ENCODE data around the gene PKD1. TPM values are rescaled to one million over a fixed set of nuclear protein-coding genes. Genes with fewer than 3 reads are reported as not detected.

Gene PKD1
- total RNA-seq, 2 donors from 2014 or later: 78.9 to 237 TPM

DNA sequence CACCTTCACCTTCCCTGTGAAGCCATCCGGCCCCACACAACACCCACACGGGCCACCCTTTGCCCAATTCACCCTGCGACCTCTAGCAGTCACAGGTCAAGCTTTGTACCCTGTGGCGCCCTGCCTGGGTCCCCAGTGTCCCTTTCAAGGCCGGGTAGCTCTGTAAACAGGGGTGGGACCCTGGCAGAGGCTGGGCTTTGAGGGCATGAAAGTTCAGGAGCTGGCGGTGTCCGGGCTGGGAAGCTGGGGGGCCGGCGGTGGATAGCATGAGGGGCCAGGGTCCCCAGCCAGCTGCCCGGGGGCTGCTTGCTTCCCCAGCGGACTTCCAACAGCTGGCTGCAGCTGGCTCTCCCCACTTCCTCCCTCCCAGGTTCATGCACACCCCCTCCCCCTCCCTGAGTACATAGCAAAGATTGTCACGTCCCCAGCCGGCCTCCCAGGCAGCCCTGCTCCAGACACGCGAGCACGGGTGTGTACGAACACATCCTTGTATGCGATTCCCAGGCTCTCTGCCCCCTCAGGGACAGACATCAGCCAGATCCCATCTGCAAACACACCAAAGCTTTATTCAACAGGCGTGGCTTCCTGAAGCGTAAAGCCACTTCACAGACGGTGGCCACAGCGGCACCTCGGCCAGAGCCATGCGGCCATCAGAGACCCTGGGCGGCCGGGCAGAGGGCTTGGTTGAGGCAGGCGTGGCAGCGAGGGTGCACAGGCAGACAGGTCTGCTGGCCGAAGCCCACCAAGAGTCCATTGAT lies 96.2 kb downstream of the PKD1 start:
- peak in 3 of 4 donors; percentile 60 to 77 (median 64) for DNase-seq
- TF ChIP-seq CTCF (IDR thresholded peaks at IDR 0.05): no peak
- TF ChIP-seq POLR2A (IDR thresholded peaks at IDR 0.05): no peak
- Histone ChIP-seq H3K4me3 (no peak overlapping the region), H3K9me3 (no peaks in the 10 kb centered on the region), H3K4me1 (peaks cover 37% of the 10 kb centered on the region), H3K36me3 (replicated peaks in 1 of 2; ENCODE audit: insufficient read depth in 1 of 2, low read depth in 2 of 2) (no peaks in the 10 kb centered on the region), H3K27me3 (no peaks in the 10 kb centered on the region), H3K27ac (peak overlapping the region in 2 of 4 donors; percentile 55 to 62)
- peak; percentile 43 for ATAC-seq
- intact Hi-C loops (cut with DNase I): no loop called here
- WGBS, 2 donors: 69 to 75% methylated on average over 18 to 26 of the region's 29 CpGs

MicroRNAs encoded within 50 kb of the gene (microRNA counts, 767-probe panel; counts per million panel counts)
- microRNA hsa-miR-1225-3p: 0 to 736 counts per million in 2 donors
- microRNA hsa-miR-1225-5p: 0 to 736 counts per million in 2 donors
- microRNA hsa-miR-3180: 0 to 736 counts per million in 2 donors
- microRNA hsa-miR-4516: 0 to 4,020 counts per million in 2 donors

Small RNA genes within 50 kb of the gene (microRNA-seq; reads per million reads assigned to microRNA genes)
- 0 to 0.47 reads per million in 2 donors for gene MIR1225 (ENCODE audit: borderline number of aligned reads in 2 of 2, borderline replicate concordance in 2 of 2)
- 0 reads per million in 2 donors for gene MIR3180-5 (ENCODE audit: borderline number of aligned reads in 2 of 2, borderline replicate concordance in 2 of 2)
- gene MIR4516 (ENCODE audit: borderline number of aligned reads in 2 of 2, borderline replicate concordance in 2 of 2): 0 reads per million in 2 donors
- 0 reads per million in 2 donors for gene MIR6511B1 (ENCODE audit: borderline number of aligned reads in 2 of 2, borderline replicate concordance in 2 of 2)

Small RNA genes within 50 kb of the gene (small RNA-seq; reads per million reads assigned to genes)
- gene MIR1225: 1.3 reads per million, percentile 54 among the genes with 10 or more reads in this experiment
- gene MIR3180-5: not detected
- not detected for gene MIR4516
- gene RF00019: not detected
- gene SNORD60: not detected

Other genes with a start within 250 kb of the PKD1 start
- not detected for gene HS3ST6, start 217.5 kb downstream of the PKD1 start, total RNA-seq
- gene MSRB1, start 192.7 kb downstream of the PKD1 start, total RNA-seq: 10 to 100 TPM; 36.8 to 38.6 TPM
- gene RPL3L, start 181.2 kb downstream of the PKD1 start, total RNA-seq: 10 to 100 TPM in 1 of 2 donors, not detected in 1; 16.5 TPM
- 10 to 100 TPM; 39.2 to 86.1 TPM for gene NDUFB10, start 176.4 kb downstream of the PKD1 start, total RNA-seq
- 1,000 to 10,000 TPM; 2,300 to 2,472 TPM for gene RPS2, start 171.1 kb downstream of the PKD1 start, total RNA-seq
- not detected for gene RNF151, start 169.0 kb downstream of the PKD1 start, total RNA-seq
- gene TBL3, start 163.8 kb downstream of the PKD1 start, total RNA-seq: 10 to 100 TPM; 38.9 to 40.7 TPM
- not detected for gene NOXO1, start 154.4 kb downstream of the PKD1 start, total RNA-seq
- 10 to 100 TPM; 13.2 to 35.9 TPM for gene GFER, start 151.7 kb downstream of the PKD1 start, total RNA-seq
- 1 to 10 TPM in 1 of 2 donors, under 1 TPM in 1; 0.33 to 1.6 TPM for gene SYNGR3, start 145.9 kb downstream of the PKD1 start, total RNA-seq
- gene ZNF598, start 126.1 kb downstream of the PKD1 start, total RNA-seq: 10 to 100 TPM; 41.0 to 55.4 TPM
- gene NPW, start 116.1 kb downstream of the PKD1 start, total RNA-seq: not detected
- gene NHERF2, start 109.0 kb downstream of the PKD1 start, total RNA-seq: 10 to 100 TPM; 32.7 to 87.3 TPM
- gene NTHL1, start 88.1 kb downstream of the PKD1 start, total RNA-seq: 10 to 100 TPM; 15.2 to 19.7 TPM
- gene TSC2, start 87.9 kb downstream of the PKD1 start, total RNA-seq: 100 to 1,000 TPM in 1 of 2 donors, 10 to 100 TPM in 1; 73.9 to 152 TPM
- 10 to 100 TPM; 25.4 to 28.8 TPM for gene RAB26, start 12.7 kb upstream of the PKD1 start, total RNA-seq
- 10 to 100 TPM; 22.7 to 29.3 TPM for gene TRAF7, start 19.9 kb upstream of the PKD1 start, total RNA-seq
- under 1 TPM; 0.66 to 0.78 TPM for gene CASKIN1, start 60.7 kb upstream of the PKD1 start, total RNA-seq
- gene MLST8, start 69.6 kb upstream of the PKD1 start, total RNA-seq: 10 to 100 TPM; 32.4 to 59.0 TPM
- 1 to 10 TPM; 1.8 to 3.3 TPM for gene BRICD5, start 75.0 kb upstream of the PKD1 start, total RNA-seq
- gene PGP, start 78.9 kb upstream of the PKD1 start, total RNA-seq: 10 to 100 TPM in 1 of 2 donors, 1 to 10 TPM in 1; 7.8 to 15.8 TPM
- gene E4F1, start 87.7 kb upstream of the PKD1 start, total RNA-seq: 10 to 100 TPM; 22.3 to 48.1 TPM
- gene DNASE1L2, start 100.5 kb upstream of the PKD1 start, total RNA-seq: 1 to 10 TPM in 1 of 2 donors, not detected in 1; 1.3 TPM
- gene ECI1, start 115.7 kb upstream of the PKD1 start, total RNA-seq: 100 to 1,000 TPM in 1 of 2 donors, 10 to 100 TPM in 1; 58.9 to 102 TPM
- gene RNPS1, start 132.2 kb upstream of the PKD1 start, total RNA-seq: 10 to 100 TPM; 48.5 to 61.6 TPM
- gene ABCA3, start 204.8 kb upstream of the PKD1 start, total RNA-seq: 10 to 100 TPM; 13.8 to 21.0 TPM

Measured in body of pancreas (tissue), 4 donors.